BJ (cell line): Measurements from ENCODE around the gene LZTFL1. TPM values are rescaled to one million over a fixed set of nuclear protein-coding genes. Genes with fewer than 3 reads are reported as not detected.

Source experiments
- CTCF ChIA-PET: fragments of 350-600 bp; formaldehyde crosslinking; extraction: SDS; loops from one replicate; lab custom pipeline; 2021; ENCODE audit warnings: antibody characterized with exemption, inconsistent platforms; lab: Yijun Ruan, JAX
- POLR2A ChIA-PET: fragments of 300-600 bp; sonication (Branson Sonifier 250); formaldehyde crosslinking; extraction: SDS; loops from one replicate; lab custom pipeline; 2021; ENCODE audit warnings: antibody characterized with exemption; lab: Charles Lee
- DNase-seq: peaks from one replicate; pipeline ENCODE4 v3.0.0-alpha.2; 2011; ENCODE audit warnings: low read depth
- H3K27me3 ChIP-seq: 2 replicates; pipeline ENCODE4 v1.6.0; 2011; ENCODE audit warnings: low read length; ENCODE audit not compliant: control insufficient read depth, insufficient read depth
- H3K36me3 ChIP-seq: 2 replicates; pipeline ENCODE4 v1.5.1; 2011; ENCODE audit warnings: low read length; ENCODE audit not compliant: control insufficient read depth, insufficient read depth
- H3K4me3 ChIP-seq: 2 replicates; pipeline ENCODE4 v1.5.1; 2011; ENCODE audit warnings: low read depth, mild to moderate bottlenecking, control low read depth, low read length
- CTCF ChIP-seq: IDR thresholded peaks from 2 replicates; pipeline ENCODE4 v1.5.1; 2011; ENCODE audit warnings: low read depth, mild to moderate bottlenecking, control low read depth, inconsistent platforms, low read length, moderate library complexity; ENCODE audit not compliant: insufficient read depth
- polyA minus RNA-seq: library from RNA; depleted of rRNA, polyadenylated mRNA; stranded (reverse); fragments of >200 nt; gene quantifications from 2 replicates; pipeline ENCODE4 v1.2.3, GENCODE V29; 2011; rRNA and poly(A)+ RNA removed
- polyA plus RNA-seq: library from polyadenylated mRNA; depleted of rRNA; stranded (reverse); fragments of >200 nt; gene quantifications from 2 replicates; pipeline ENCODE4 v1.2.3, GENCODE V29; 2011; rRNA removed

The LZTFL1 gene, protein sequence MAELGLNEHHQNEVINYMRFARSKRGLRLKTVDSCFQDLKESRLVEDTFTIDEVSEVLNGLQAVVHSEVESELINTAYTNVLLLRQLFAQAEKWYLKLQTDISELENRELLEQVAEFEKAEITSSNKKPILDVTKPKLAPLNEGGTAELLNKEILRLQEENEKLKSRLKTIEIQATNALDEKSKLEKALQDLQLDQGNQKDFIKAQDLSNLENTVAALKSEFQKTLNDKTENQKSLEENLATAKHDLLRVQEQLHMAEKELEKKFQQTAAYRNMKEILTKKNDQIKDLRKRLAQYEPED
- polyA plus RNA-seq, result 12.9 and 24.7 TPM in 2 replicates
- polyA minus RNA-seq, result 5.4 and 5.8 TPM in 2 replicates

DNA sequence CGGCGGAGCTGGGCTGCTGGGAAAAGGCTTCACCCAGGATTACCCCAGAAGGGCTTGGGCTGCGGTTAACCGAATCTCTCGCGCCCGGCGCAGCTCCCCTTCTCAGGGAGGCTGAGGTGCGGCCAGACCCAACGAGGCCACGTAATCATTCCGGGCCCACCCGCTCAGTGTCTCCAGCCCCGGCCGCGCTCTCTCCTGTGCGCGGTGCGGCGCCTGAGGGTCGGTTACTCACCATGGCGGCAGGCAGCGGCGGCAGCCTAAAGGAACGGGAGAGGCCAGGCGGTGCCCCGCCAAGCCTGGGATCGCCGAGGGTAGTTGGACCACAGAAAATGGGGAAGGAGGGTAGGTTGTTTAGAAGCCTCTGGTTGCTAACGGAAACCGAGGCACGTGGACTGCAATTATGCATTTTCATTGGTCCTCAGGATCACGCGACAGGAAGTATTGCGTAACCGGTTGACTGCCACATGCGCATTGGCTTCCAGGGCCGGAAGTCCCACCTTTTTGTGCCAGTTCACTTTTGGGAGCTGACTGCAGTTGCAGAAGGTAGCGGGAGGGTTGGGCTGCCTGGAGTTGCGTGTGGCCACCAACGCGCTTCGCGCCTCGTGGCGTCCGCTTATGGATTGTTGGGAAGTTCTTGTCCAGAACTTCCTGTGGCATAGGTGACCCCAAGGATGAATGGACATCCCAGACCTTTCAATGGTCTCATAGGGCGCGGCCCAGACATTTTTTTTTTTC lies at the start of gene LZTFL1:
Gene LZTFL1 (minus strand): TSS at position 363 of the 735 bp plus-strand sequence. CDS start 128 bp downstream, at position 235.
- TF ChIP-seq CTCF, result no peak
- Histone ChIP-seq H3K27me3 (no peaks in the 10 kb centered on the region), H3K4me3 (peak within 1 kb of the TSS; percentile 71), H3K36me3 (no peaks in the 10 kb centered on the region)
- CTCF ChIA-PET, result interaction anchor here (0.5 to 2.2 kb wide), 9 partner anchors 12 to 564 kb away, joined by 3 to 10 read pairs (median 3); no protein-coding TSS in a partner anchor
- DNase-seq, result peak; percentile 88
- POLR2A ChIA-PET, result no interaction called here

- DNase-seq, result no peak
- Histone ChIP-seq H3K36me3 (no peaks in the 10 kb centered on the region), H3K27me3 (peaks cover 15% of the 10 kb centered on the region), H3K4me3 (no peak overlapping the region)
- no peak for TF ChIP-seq CTCF
- ChIA-PET CTCF (no interaction called here), POLR2A (no interaction called here)
Observed at GRCh38 chr3:45890405-45890804, 48.5 kb upstream of the LZTFL1 start.

DNA sequence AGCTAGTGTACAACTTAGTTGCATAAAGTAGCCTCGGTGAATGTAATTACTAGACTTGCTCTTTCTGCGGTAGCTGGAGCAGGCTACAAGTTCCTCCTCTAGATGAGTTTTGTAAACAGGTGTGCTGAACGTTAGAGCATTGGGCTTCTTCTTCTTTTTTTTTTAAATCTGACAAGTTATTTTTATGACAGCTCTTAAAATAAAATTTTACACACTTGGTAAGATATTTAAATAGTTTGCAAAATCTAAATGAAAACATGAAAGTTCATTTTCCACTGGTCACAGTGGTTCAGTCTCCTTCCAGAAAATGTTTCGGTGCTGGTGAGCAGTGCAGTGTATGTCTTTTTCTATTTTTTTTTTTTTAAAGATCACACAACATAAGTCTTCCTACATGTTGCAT lies 47.4 kb upstream of the LZTFL1 start:
- CTCF ChIA-PET, result no interaction called here
- Histone ChIP-seq H3K27me3 (peaks cover 17% of the 10 kb centered on the region), H3K36me3 (no peaks in the 10 kb centered on the region), H3K4me3 (no peak overlapping the region)
- TF ChIP-seq CTCF, result no peak
- no peak for DNase-seq
- POLR2A ChIA-PET, result no interaction called here

DNA sequence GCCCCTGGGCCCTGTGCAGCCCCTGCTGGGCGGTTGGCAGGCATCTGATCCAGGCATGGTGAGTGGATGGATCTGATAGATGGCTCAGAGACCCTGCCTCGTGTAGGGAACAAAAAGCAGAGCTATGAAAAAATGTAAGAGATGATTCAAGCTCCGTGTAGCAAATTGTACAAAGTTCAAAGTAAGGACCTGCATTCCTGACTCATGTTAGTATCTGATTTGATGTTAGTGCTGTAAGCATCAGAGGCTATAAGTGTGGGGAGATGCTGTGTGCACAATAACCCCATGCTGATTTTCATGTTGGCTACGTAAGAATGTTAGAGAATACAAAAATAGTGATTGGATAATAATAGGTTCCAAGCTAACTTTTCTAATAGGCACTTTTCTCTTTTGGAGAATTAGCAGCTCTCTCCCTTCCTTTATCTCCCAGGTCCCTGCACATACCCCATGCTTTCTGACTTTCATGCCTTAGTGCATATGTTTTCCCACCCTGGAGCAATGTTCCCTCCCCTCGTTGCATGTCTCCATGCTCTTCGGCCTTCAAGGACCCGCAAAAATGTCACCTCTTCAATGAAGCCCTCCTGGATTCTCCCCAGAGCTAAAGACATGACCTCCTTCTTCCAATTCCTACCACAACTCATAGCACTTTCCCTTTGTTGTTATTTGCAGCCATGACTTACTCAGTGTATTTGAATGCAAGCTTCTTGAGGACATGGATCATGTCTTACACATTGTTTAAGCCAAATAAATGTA lies 46.0 kb upstream of the LZTFL1 start:
- Histone ChIP-seq H3K4me3 (no peak overlapping the region), H3K27me3 (peaks cover 21% of the 10 kb centered on the region), H3K36me3 (no peaks in the 10 kb centered on the region)
- no peak for TF ChIP-seq CTCF
- ChIA-PET POLR2A (no interaction called here), CTCF (no interaction called here)
- DNase-seq, result no peak

GRCh38 chr3:45887285-45887684 lies 45.4 kb upstream of the LZTFL1 start:
- POLR2A ChIA-PET, result no interaction called here
- CTCF ChIA-PET, result no interaction called here
- Histone ChIP-seq H3K27me3 (peaks cover 20% of the 10 kb centered on the region), H3K36me3 (no peaks in the 10 kb centered on the region), H3K4me3 (no peak overlapping the region)
- no peak for TF ChIP-seq CTCF
- DNase-seq, result no peak
